Femur (tissue), 1 donor: ENCODE data around the gene SNX33.
"Not testable (repeated sequence)": the region's sequence is repeated elsewhere in the genome, so short reads cannot be mapped to it uniquely, and the experiment has no call there.

Experiments
- DNase-seq: peaks from one replicate; pipeline ENCODE4 v3.0.0-alpha.2; 2017

The SNX33 gene

DNA sequence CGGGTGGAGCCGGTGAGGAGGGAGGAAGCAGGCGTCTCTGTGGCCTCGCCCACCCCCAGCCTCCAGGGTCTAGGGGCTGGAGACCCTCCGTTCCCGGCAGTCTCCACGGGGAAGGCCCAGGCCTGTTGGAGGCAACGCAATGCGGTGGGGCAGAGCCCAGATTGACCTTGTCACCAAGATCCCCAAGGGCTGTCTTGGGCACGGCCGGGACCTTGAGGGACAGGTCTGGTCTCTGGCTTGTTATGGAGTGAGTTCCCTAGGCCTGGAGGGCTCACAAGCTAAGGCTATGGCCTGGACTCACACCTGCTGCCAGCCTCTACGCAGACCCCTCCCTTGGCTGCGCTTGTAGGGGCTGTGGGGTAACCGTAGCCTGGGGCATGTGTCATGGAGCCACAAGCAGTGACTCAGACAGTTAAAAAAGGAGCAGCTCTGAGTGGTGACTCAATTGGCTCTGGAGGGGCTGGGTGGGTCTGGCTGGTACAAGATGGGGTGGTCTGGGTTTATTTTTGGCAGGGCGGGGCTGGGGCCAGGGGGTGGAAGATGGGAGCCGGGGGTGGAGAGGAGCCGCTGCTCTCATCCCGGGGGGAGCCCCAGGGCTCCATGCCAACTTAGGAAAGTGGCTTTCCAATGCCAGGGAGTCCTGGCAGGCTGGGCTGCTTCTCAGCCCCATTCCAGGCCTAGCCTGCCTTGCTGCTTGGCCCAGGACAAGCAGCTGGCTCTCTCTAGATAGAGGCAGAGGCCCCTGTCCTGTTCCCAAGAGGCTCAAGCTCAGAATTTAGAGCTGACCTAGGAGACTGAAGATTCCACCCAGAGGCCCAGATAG lies 55.9 kb downstream of the SNX33 start:
- DNase-seq: not testable (repeated sequence)

DNA sequence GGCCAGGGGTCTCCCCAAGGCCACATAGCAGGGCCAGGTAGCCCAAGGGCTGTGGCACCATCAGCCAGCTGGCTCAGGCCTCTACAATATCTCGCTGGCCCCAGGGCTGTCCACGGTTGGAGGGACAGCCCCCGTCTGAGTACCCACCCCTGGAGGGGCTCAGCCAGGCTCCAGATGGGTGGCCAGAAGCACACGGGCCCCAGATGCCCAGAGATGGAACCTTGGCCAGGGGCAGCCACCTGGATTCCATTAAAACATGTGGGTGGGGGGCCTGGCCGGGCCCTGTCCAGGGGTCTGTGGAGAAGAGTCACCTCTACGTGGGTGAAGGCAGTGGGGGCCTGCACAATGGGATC lies 56.5 kb downstream of the SNX33 start:
- DNase-seq: no peak

DNA sequence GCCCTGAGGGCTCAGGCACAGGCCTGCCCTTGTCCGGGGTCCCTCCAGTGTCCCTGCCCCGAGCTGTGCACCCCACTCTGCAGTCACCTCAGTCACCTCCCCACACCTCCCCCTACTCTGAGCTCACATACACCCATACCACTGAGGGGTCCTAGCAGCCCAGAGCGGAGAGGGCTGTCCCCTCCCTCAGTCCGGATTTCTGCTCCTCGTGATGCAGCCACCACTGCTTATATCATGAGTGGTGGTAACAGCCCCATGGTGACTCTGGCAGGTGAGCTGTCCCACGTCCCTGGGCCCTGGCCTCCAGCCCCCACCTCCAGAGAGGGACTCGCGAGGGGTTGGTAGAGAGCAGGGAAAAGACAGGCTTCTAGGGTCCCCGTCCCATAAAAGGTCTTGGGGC lies 56.9 kb downstream of the SNX33 start:
- no peak for DNase-seq

DNA sequence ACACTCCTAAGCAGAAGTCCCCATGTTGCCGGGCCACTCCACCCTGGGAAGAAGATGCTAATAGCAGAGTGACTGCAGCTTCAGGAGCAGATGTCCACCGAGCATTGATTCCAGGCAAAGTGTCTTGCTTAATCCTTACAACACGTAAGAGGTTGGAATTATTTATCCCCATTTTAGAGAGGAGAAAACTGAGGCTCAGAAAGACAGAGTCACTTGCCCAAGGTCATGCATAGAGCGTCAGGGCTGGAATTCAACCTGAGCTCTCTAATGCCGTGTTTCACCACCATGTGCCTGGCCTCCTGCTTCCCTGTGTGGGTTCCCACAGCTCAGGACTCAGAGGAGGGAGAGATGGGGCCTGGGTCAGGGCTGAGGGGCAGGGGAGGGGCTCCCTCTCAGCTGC lies 57.7 kb downstream of the SNX33 start:
- DNase-seq: not testable (repeated sequence)

DNA sequence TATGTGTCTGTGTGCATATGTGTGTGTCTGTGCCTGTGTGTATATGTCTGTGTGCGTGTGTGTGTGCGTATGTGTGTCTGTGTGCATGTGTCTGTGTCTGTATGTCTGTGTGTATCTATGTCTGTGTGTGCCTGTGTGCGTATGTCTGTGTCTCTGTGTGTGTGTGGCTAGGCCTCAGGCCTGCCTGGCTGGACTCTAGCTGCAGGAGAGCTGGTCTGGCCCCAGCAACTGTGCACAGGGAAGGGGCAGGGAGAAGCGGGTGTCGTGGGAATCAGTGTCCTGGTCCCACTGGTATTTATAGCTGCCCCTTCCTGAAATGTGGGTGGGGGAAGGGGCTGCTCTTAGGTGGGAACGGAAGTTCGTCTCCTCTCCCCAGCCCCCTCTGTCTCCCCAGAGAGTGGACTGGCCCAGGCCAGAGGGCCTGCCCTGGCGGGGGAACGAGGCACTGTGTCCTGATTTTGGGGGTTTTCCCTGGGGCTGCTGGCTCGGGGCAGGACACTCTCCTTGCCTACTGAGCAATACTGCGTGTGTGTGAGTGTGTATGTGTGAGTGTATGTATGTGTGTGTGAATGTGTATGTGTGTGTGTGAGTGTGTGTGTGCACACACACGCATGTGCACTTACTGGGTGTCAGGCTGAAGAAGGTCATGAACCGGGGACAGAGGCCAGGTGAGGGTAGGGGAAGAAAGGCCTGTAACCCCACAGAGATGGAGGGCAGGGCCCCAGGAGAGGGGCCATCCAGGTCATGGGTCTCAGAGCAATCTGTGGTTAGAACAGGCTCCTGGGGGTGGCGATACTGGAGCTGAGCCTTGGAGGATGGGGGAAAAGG lies 58.4 kb downstream of the SNX33 start:
- no peak for DNase-seq

DNA sequence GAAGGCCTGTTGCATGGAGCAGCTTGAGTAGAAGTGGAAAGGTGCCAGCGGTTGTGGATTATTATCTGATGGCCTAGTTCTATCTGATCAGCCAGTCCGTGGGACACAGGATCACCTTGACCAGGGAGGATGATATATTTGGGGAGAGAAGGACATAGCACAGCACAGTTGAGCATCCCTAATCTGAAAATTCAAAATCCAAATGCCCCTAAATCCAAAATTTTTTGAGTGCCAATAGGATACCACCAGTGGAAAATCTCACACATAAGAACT lies 58.9 kb downstream of the SNX33 start:
- no peak for DNase-seq

DNA sequence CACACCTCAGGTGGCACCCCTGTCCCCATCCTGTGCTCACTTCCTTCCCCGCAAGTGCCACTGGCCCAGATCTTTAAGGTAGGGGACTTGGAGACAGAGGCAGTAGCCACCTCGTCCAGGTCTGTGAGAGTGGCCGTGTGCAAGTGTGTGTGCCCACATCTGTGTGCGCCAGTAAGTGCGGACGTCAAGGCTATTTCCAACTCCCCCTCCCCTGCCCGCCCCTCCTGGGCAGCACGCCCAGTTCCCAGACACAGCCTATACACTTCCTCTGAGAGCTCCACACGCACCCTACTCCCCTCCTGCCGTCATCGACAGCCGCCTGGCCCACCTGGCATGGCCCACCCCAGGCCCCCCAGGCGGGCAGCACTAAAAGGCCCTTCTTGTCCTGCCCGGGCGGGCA lies 61.7 kb downstream of the SNX33 start:
- DNase-seq: peak; percentile 94

DNA sequence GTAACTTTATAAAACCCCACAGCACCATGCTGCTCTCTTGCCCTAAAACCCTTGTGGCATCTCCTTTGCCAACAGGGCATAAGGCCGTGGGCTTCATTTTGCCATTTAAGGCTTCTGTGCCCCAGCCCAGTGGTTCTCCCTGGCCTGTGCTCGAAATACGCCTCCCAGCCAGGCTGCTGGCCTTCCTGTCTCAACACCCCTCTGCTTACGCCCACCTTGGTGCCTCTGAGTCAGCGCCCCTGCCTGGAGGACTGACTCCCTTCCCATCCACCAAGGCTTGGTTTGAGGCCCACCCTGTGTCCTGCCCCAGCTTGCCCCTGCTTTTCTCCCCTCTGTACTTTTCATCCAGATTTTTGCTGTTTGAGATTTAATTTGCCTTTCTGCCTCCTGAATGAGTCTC lies 63.2 kb downstream of the SNX33 start:
- DNase-seq: not testable (repeated sequence)

DNA sequence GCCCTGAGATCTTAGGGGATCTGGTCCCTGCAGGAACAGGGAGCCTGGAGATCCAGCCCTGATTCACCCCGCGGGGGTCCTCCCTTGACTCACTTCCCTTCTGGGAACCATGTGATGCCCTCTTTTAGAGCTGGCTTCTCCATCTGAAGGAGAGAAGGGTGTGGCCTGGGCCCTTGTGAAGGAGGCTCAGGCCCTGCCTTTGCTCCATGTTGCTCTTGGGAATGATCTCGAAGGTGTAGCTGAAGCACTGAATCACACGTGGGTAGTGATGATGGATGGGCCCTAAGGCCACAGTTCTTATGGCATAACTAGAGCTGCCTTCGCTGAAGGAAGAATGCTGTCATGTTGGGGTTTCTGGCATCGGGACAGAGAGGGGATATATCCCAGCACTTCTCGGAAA lies 63.8 kb downstream of the SNX33 start:
- not testable (repeated sequence) for DNase-seq
